Activated T-cell treated with anti-CD3 and anti-CD28 coated beads, Interleukin-2, amount 50 U/mL, for 4 hours (primary cell): ENCODE results near the gene CDC42BPB. TPM values are rescaled to one million over a fixed set of nuclear protein-coding genes. Genes with fewer than 3 reads are reported as not detected.

Experiments used
- ATAC-seq, 2 donors: fragments of 200-7000 bp; cut with Tn5 transposase; one replicate each; pipeline ENCODE4 v1.10.0; 2021
- DNase-seq: peaks from one replicate; pipeline ENCODE4 v3.0.0-alpha.2; 2020
- H3K27me3 Mint-ChIP-seq: one replicate; pipeline ENCODE4 v1.8.0; 2021; ENCODE audit warnings: low read depth, mixed read lengths
- H3K36me3 Mint-ChIP-seq: one replicate; pipeline ENCODE4 v1.8.0; 2022; ENCODE audit warnings: mixed read lengths; ENCODE audit not compliant: insufficient read depth
- H3K4me1 Mint-ChIP-seq: one replicate; pipeline ENCODE4 v1.8.0; 2021; ENCODE audit warnings: low read depth, mixed read lengths
- H3K4me3 Mint-ChIP-seq: one replicate; pipeline ENCODE4 v1.8.0; 2021; ENCODE audit warnings: mild to moderate bottlenecking, moderate library complexity, mixed read lengths
- H3K9me3 Mint-ChIP-seq: one replicate; pipeline ENCODE4 v1.8.0; 2021; ENCODE audit warnings: mixed read lengths
- total RNA-seq, 3 donors: library from RNA; stranded (reverse); gene quantifications; one replicate each; pipeline ENCODE4 v1.2.1, GENCODE V29; 2021

Gene CDC42BPB
- total RNA-seq, 3 donors from 2014 or later = 2.8 to 6.6 (median 5.1) TPM

DNA sequence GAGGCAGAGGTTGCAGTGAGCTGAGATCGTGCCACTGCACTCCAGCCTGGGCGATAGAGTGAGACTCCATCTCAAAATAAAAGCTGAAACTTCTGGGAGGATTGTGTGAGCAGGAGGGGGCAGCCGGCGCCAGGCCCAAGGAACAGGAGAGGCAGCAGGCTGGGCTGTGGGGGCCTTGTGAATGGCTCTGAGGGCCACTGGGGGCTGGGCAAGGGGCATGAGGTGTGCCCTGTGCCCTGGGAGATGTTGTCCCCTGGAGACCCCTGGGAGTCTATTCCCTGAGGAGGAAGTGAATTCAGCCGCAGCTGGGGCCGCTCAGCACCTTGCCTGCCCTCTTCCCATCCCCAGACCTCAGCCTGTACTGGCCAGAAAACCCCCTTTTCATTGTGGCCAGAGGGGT is 31.6 kb upstream of the CDC42BPB start:
- DNase-seq (no peak), ATAC-seq (no peak)
- Mint-ChIP-seq H3K9me3 (no peaks in the 10 kb centered on the region), H3K4me1 (peaks cover 4% of the 10 kb centered on the region), H3K27me3 (peaks cover 25% of the 10 kb centered on the region), H3K4me3 (no peak overlapping the region), H3K36me3 (no peaks in the 10 kb centered on the region)

DNA sequence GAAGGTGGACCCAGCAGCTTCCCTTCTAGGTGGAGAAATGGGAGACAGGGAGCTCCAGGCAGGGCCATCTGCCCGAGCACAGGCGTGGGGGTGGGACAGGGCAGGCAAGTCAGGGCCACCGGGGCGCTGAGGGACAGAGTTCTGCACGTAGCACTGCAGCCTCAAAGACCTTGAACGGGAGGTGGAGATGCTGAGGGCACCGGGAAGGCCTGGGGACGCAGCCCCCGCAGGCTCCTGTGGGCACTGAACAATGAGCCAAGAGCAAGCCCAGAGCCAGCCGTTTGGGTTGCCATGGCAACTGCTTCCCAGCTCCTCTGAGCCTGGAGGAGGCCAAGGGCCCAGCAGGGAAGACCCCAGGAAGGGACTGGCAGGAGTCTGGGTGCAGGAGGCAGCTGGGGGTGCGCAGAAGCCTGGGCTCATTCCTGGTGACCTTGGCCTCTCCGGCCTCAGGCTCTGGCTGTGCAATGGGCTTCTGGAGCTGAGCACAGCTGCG is 30.0 kb upstream of the CDC42BPB start:
- Mint-ChIP-seq H3K4me3 (no peak overlapping the region), H3K36me3 (no peaks in the 10 kb centered on the region), H3K9me3 (no peaks in the 10 kb centered on the region), H3K27me3 (peaks cover 25% of the 10 kb centered on the region), H3K4me1 (peaks cover 4% of the 10 kb centered on the region)
- DNase-seq (no peak), ATAC-seq (no peak)

DNA sequence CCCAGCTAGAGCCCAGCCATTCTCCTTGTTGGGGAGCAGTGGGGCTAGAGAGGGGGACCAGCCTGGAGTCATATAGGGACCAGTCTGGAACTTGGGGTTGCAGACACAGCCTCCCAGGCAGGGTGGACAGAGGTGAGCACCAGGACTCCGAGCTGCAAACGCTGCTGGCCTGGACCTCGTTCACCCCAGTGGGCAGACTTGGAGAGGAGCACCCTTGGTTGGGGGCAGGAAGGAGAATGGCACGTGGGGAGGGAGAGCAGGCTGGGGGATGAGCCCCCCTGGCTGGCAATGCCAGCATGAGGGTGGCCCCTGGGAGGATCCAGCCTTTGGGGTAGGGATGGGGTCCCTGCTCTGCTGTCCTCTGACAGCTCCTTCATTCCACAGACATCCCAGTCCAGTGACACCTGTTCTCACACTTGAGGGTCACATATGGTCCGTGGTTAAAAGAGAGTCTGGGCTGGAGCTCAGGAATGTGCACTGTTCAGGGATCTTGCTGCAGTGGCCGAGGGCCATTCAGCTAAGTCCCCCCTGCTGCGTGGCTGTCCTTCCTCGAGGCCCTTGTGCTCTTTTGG is 29.5 kb upstream of the CDC42BPB start:
- H3K4me3 Mint-ChIP-seq = no peak overlapping the region
- H3K27me3 Mint-ChIP-seq = peaks cover 25% of the 10 kb centered on the region
- peaks cover 4% of the 10 kb centered on the region for H3K4me1 Mint-ChIP-seq
- no peaks in the 10 kb centered on the region for H3K9me3 Mint-ChIP-seq
- ATAC-seq (no peak), DNase-seq (no peak)
- no peaks in the 10 kb centered on the region for H3K36me3 Mint-ChIP-seq

DNA sequence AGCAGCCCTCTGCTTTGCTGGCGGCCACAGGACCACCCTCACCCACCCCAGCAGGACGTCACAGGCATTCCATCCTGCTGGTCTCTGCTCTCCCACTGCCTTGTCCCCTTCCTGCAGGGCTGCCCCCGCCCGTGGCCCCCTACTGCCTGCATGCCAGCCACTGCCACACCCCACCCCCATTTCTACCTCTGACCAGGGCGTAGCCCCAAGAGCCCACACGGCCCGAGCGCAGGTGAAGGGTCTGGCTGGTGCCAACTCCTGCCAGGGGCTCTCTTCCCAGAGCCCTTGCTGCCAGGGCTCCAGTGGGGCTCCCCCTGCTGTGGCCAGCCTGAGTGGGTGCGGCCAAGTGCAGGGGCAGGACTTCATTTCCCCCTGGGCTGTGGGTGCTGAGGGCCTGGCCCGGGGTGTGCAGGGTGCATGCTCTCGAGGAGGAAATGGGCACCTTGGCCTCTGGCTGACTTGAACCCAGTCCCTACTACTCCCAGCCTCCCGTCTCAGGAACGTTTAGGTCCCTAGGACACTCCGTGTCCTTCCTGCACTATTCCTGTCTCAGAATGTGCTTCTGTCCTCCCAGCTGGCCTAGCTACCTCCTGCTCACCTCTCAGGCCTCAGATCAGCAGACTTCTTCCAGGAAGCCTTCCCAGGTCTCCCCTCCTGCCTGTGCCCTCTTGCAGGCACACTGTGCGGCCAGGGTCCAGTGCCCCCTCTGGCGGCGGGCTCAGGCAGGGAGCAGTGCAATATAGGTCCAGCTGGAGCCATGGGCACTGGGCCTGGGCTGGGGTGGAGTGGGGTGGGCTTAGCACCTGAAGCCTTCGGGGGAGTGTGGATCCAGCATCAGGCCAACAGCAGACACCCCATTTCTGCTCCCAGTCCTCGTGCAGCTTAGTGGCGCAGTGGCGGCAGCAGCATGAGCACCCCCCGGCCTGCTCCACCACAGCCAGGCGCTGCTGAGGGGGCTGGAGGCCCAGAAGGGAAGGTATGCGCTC is 28.1 kb upstream of the CDC42BPB start:
- DNase-seq = no peak
- H3K36me3 Mint-ChIP-seq = no peaks in the 10 kb centered on the region
- no peaks in the 10 kb centered on the region for H3K4me1 Mint-ChIP-seq
- peaks cover 24% of the 10 kb centered on the region for H3K27me3 Mint-ChIP-seq
- no peaks in the 10 kb centered on the region for H3K9me3 Mint-ChIP-seq
- no peak for ATAC-seq
- no peak overlapping the region for H3K4me3 Mint-ChIP-seq

DNA sequence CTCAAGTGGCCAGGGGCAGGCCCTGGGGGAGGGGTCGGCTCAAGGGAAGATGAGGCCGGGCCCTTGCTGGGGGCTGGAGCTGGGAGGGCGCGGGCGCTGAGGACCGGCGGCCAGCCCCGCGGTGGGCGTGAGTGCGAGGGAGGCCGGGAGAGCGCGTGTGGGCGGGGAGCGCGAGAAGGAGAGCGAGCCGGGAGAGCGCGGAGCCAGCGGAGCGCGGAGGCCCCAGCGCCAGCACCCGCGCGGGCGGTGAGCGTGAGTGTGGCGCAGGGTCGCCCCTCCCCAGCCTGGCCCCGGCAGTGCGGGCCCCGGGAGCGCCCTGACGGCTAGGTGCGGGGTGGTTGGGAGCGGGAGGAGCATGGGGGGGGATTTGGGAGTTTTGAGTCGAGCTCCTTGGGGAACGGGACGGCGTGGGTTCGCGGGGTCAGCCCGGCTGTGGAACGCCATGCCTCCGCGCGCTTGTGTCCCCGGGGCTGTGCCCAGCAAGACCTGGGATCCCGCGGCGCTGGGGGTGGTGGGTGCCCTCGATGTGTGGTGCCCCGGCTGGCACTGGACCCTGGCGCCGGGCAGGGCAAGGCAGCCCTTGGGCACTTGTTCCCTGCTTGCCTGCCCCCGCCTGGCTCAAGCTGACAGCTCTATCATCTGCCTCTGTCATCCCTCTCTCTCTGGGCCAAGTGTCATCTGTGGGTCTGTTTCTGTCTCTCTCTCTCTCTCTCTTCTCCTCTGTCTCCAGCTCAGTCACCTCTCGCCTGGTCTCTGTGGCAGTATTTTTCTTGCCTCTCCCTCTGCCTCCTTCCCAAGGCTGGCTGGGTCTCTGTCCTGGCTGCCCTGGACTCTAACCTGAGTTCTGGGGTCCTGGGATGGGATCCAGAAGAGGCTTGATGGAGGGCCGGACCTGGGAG is 26.9 kb upstream of the CDC42BPB start, which contains the start of gene LBHD2:
Gene LBHD2, plus strand, starts transcription at position 190 of the 899 bp plus-strand sequence. CDS start 1,803 bp downstream, outside the sequence.
- peak in 1 of 2 donors; percentile 23 for ATAC-seq
- H3K4me1 Mint-ChIP-seq = no peaks in the 10 kb centered on the region
- no peak within 1 kb of the TSS for H3K4me3 Mint-ChIP-seq
- no peaks in the 10 kb centered on the region for H3K9me3 Mint-ChIP-seq
- no peak for DNase-seq
- H3K36me3 Mint-ChIP-seq = no peaks in the 10 kb centered on the region
- peaks cover 24% of the 10 kb centered on the region for H3K27me3 Mint-ChIP-seq

DNA sequence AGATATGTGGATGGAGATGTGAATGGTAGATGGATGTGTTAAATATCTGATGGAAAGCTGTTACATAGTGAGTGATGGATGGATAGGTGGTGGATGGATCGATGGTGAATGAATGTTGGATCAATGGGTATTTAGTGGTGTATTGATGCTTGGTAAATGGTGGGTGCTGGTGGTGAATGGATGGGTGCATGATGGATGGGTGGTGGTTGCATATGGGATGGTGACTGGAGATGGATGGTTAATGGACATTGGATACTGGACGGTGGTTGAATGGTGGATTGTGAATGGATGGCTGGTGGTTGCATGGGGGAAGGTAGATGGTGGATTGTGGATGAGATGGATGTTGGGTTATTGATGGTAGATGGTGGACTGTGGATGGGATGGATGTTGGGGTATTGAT is 24.6 kb upstream of the CDC42BPB start:
- no peak for DNase-seq
- no peak for ATAC-seq
- no peak overlapping the region for H3K4me3 Mint-ChIP-seq
- no peaks in the 10 kb centered on the region for H3K36me3 Mint-ChIP-seq
- H3K9me3 Mint-ChIP-seq = no peaks in the 10 kb centered on the region
- H3K27me3 Mint-ChIP-seq = peaks cover 20% of the 10 kb centered on the region
- no peaks in the 10 kb centered on the region for H3K4me1 Mint-ChIP-seq

DNA sequence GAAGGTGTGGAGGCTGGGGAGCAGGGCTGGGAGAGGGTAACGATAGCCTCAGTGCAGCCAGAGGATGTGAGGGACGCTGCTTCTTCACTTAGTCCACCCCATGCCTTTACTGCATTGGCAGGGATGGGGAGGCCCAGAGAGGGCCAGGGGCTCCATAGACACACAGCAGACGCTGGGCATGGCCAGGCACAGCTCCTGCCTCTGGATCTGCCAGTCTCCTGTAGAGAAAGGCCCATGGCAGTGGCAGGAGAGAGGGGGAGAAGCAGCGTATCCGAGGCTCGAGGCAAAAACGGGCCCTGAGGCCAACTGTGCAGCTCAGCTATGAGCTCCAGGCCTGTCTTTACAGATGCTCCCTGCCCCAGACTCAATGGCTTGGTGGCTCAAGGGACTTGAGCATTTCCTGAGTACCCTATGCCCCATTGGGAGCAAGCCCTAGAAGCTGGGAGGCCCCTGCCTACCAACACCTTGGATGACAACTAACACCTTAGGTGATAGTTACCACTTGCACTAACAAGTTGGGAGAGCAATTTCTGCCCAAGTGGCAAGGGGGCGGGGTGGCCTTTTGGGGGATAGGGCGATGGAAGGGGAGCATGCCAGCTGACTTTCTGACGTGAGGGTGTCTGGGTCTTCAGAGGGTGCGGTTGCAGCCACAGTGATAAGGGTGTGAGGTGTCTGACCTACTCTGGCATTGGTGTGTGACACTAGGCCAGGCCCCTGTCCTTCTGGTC is 21.7 kb upstream of the CDC42BPB start:
- no peaks in the 10 kb centered on the region for H3K9me3 Mint-ChIP-seq
- H3K4me3 Mint-ChIP-seq = no peak overlapping the region
- H3K4me1 Mint-ChIP-seq = no peaks in the 10 kb centered on the region
- H3K27me3 Mint-ChIP-seq = peaks cover 4% of the 10 kb centered on the region
- ATAC-seq (no peak), DNase-seq (no peak)
- H3K36me3 Mint-ChIP-seq = no peaks in the 10 kb centered on the region

DNA sequence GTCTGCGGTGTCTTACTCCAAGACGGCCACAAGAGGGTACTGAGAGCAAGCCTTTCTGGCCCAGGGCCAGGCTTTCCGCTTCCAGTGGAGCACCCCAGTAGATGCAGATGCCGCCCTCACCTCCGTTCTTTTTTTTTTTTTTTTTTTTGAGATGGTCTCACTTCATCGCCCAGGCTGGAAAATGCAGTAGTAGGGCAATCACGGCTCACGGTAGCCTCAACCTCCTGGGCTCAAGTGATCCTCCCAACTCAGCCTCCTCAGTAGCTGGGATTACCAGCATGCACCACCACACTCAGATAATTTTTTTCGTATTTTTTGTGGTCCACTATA is 21.0 kb upstream of the CDC42BPB start:
- Mint-ChIP-seq H3K4me3 (no peak overlapping the region), H3K36me3 (no peaks in the 10 kb centered on the region), H3K9me3 (no peaks in the 10 kb centered on the region), H3K27me3 (peaks cover 4% of the 10 kb centered on the region), H3K4me1 (no peaks in the 10 kb centered on the region)
- peak; percentile 53 to 70 for ATAC-seq
- peak; percentile 69 for DNase-seq

DNA sequence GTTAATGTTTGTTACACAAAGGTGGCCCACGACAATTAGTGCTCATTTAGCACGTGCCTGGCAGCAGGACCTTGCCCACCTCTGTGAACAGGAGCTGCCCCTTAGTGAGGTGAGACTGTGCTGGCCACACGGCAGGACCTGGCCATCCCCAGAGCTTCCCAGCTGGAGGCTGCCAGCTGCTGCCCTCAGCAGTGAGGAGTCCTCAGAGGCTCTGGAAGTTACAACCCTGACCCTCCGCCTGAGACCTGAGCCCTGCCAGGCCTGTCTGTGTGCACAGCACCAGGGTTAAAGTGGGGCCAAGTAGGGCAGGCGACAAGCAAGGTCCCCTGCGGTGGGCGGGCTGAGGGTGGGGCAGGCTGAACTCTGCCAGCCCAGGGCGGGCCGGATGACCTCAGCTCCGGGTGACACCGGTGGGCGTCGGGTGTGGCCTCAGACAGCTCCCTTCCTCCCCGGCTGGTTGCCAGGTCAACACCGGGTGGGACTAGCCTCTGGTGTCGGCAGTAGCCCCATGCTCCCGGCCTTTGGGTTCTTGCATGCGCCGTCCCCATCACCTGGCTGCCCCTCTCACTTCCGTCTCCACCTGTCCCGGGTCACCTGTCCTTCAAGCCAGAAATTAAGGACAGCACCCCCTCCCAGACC is 17.5 kb upstream of the CDC42BPB start:
- no peaks in the 10 kb centered on the region for H3K36me3 Mint-ChIP-seq
- peaks cover 9% of the 10 kb centered on the region for H3K27me3 Mint-ChIP-seq
- H3K4me1 Mint-ChIP-seq = no peaks in the 10 kb centered on the region
- no peak overlapping the region for H3K4me3 Mint-ChIP-seq
- H3K9me3 Mint-ChIP-seq = no peaks in the 10 kb centered on the region
- DNase-seq (no peak), ATAC-seq (peak in 1 of 2 donors; percentile 15)

DNA sequence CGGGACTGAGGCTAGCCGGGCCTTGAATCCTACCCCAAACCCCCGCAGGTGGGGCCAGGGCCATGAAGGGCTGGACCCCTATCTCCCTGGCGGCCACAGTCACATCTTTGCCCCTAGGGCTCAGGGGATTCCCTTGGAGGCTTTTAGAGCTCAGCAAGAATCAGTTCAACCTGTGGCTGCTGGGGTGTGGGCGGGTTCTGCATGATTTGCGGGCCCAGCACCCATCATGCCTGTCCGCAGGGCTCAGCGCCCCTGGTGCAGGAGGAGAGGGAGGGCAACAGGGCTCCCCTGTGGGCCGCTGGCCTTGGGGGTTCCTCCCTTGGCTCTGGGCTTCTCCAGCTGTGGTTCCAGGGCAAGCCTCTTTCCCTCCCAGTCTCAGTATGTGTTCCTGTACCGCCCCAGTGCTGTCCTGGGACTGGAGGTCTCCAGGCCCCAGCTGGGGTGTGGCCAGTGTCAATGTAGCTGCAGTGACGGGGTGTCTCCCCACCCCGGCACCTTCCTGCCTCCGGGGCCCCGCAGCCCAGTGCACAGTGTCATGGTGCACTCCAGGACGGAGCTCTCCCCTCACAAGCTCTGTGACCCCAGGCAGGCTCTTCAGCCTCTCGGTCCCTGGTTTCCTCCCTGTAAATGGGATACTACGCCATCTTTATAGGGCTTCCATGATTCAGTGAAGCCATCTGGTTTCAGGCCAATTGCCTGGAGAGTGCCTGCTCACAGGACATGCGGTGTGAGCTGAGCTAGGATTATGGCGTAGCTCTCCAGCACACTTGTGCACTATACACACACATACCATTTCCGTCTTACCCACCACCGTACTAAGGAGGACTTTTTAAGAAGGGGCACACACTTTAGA is 16.8 kb upstream of the CDC42BPB start:
- H3K4me3 Mint-ChIP-seq = no peak overlapping the region
- H3K36me3 Mint-ChIP-seq = no peaks in the 10 kb centered on the region
- ATAC-seq = no peak

DNA sequence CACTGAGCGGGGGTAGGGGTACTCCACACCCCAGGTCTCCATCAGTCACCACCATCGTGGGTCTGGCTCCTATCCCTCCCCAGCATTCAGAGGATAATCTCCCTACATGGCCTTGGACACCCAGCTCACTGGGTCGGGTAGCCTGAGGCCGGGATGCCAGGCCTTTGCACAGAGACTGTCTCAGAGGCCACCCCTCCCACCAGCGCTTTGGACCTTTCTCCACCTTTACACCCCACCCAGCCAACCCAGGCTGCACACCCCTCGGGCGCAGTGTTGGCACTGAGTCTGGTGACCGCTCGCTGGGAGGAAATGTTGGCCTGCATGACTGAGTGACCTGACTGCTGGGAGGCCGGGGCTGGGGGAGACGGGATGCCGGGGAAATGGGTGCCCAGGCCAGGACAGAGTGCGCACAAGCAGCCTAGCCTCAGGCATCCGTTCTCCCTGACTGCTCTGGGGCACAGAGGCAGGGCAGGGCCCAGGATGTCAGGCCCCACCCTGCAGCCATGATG is 16.1 kb upstream of the CDC42BPB start:
- no peaks in the 10 kb centered on the region for H3K4me1 Mint-ChIP-seq
- no peaks in the 10 kb centered on the region for H3K9me3 Mint-ChIP-seq
- DNase-seq (no peak), ATAC-seq (no peak)
- no peak overlapping the region for H3K4me3 Mint-ChIP-seq
- H3K27me3 Mint-ChIP-seq = peaks cover 13% of the 10 kb centered on the region
- no peaks in the 10 kb centered on the region for H3K36me3 Mint-ChIP-seq

More for the DNA sequence above, 16.8 kb upstream of the CDC42BPB start:
- no peaks in the 10 kb centered on the region for H3K9me3 Mint-ChIP-seq
- H3K4me1 Mint-ChIP-seq = no peaks in the 10 kb centered on the region
- no peak for DNase-seq
- peaks cover 9% of the 10 kb centered on the region for H3K27me3 Mint-ChIP-seq

DNA sequence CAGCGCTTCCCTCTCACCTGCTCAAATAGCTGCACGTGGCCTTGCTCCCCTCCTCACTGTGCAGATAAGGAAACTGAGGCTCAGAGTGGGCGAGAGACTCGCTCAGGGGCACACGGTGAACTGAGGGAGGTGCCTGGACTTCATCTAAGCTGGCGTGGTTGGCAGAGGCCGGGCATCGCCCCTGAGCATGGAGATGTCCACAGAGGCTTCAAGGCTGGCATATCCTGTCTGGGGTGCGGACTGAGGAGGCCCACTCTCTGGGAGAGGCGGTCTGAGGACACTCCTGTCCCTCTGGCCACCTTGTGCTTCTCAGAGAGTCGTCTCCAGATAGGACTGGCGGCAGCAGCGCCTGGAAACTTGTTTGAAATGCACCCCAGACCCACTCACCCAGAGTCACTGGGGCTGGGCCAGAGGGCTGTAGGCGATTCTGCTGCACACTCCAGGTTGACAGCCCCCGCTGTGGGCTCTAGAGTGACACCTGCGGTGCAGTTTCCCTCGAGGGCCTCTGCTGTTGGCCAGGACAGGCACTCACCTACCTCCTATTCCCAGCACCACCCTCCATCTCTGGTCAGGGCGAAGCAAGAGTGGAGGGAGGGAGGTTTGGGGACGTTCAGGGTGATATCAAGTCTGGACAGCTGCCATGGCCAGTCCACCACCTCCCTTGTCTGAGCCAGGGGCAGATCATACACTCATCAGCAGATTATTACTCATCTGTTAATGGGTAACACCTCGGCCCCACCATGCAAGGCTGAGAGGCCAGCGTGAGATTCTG is 15.4 kb upstream of the CDC42BPB start:
- Mint-ChIP-seq H3K9me3 (no peaks in the 10 kb centered on the region), H3K36me3 (no peaks in the 10 kb centered on the region), H3K4me1 (no peaks in the 10 kb centered on the region), H3K27me3 (peaks cover 13% of the 10 kb centered on the region), H3K4me3 (no peak overlapping the region)
- ATAC-seq = no peak
- DNase-seq = no peak
